H1 (cell line): ENCODE measurements around the gene PRRG1. TPM values are rescaled to one million over a fixed set of nuclear protein-coding genes. Genes with fewer than 3 reads are reported as not detected.

Source experiments
- CHD1 ChIP-seq: IDR thresholded peaks from 2 replicates; pipeline ENCODE4 v1.6.1; 2012; ENCODE audit warnings: low read depth, low read length, improper control_type of control experiment
- CHD7 ChIP-seq: fragments of 300-600 bp; sonication (generic); IDR thresholded peaks from 2 replicates; pipeline ENCODE4 v1.7.1; 2012; ENCODE audit warnings: low read length, moderate library complexity, mild to moderate bottlenecking, inconsistent platforms; ENCODE audit not compliant: insufficient replicate concordance
- MAX ChIP-seq: IDR thresholded peaks from 2 replicates; pipeline ENCODE4 v1.6.1; 2012; ENCODE audit warnings: inconsistent platforms
- POLR2A ChIP-seq, 2 experiments: IDR thresholded peaks; 1 replicate in 1 of 2; 2 replicates in 1 of 2; pipeline ENCODE4 v1.6.1; 2011; ENCODE audit warnings: low read depth in 2 of 2, low read length in 2 of 2, mild to moderate bottlenecking in 2 of 2; ENCODE audit errors: control extremely low read depth in 1 of 2
- polyA plus RNA-seq, 7 experiments: library from polyadenylated mRNA; depleted of rRNA in 3 of 7; stranded (reverse) in 5 of 7; unstranded in 2 of 7; fragments of >200 nt in 5 of 7; fragments of 200-250 nt in 2 of 7; gene quantifications; 1 replicate in 5 of 7; 2 replicates in 1 of 7; 4 replicates in 1 of 7; pipeline versions ENCODE4 v1.2.1 to v1.2.3, GENCODE V29; 2011 to 2013; ENCODE audit warnings: missing spikeins in 2 of 7, mixed read lengths in 2 of 7
- total RNA-seq: library from RNA; stranded (reverse); fragmentation: NEBNext Ultra II Directional; extraction: Animal tissue kit (Norgen Biotek cat#: 25700); gene quantifications from 2 replicates; pipeline ENCODE4 v1.2.1, GENCODE V29; 2021

The PRRG1 gene
- total and polyA plus RNA-seq, 2 of the 8 experiments (the other 6 are each of a cell fraction or from before 2014, with no cell fraction given) = 10.2 to 10.5 TPM

GRCh38 chrX:37455381-37455780 is 106.2 kb downstream of the PRRG1 start (continued):
- no peak for TF ChIP-seq CHD7
- no peak for TF ChIP-seq CHD1
- no peak for TF ChIP-seq MAX
- TF ChIP-seq POLR2A (IDR thresholded peaks at IDR 0.05; ENCODE audit: control extremely low read depth in 1 of 2, low read depth in 2 of 2, low read length in 2 of 2) = no peak
- TF ChIP-seq, all 59 proteins: peak for 0
